ENCODE results near the gene IRGC. TPM values are rescaled to one million over a fixed set of nuclear protein-coding genes. Genes with fewer than 3 reads are reported as not detected.

Gene IRGC
- total and polyA plus RNA-seq, 9 of the 15 experiments (the other 6 are each of a cell fraction or from before 2014, with no cell fraction given) = not detected

GRCh38 chr19:43754503-43755255 is 38.8 kb downstream of the IRGC start, which contains the start of gene SMG9 (continued):
- TF ChIP-seq ADNP (tag; IDR thresholded peaks at IDR 0.05) (no peak), DPF2 (IDR thresholded peaks at IDR 0.05) (peak; percentile 78), HMG20B (CRISPR knock-in tag; IDR thresholded peaks at IDR 0.05) (no peak), XRCC5 (IDR thresholded peaks at IDR 0.05; ENCODE audit: low read depth, low read length) (no peak), PBX2 (CRISPR knock-in tag; IDR thresholded peaks at IDR 0.05; ENCODE audit: low read depth) (no peak), PBX2 (tag; conservative IDR thresholded peaks at IDR 0.05; ENCODE audit: low read depth) (no peak), SMARCE1 (IDR thresholded peaks at IDR 0.05) (peak; percentile 62), RNF2 (IDR thresholded peaks at IDR 0.05) (peak; percentile 75; the same call in 1 of the 2 replicates), MITF (IDR thresholded peaks at IDR 0.05) (peak; percentile 12; the same call in 1 of the 2 replicates), ZNF583 (CRISPR knock-in tag; IDR thresholded peaks at IDR 0.05) (no peak), ILF3 (IDR thresholded peaks at IDR 0.05; ENCODE audit: borderline replicate concordance) (no peak), BACH1 (tag; IDR thresholded peaks at IDR 0.05) (no peak), MAX (CRISPR knock-in tag; IDR thresholded peaks at IDR 0.05) (peak; percentile 74), YBX1 (IDR thresholded peaks at IDR 0.05) (no peak), CBX2 (IDR thresholded peaks at IDR 0.05; ENCODE audit: insufficient read depth, low read length, poor library complexity, severe bottlenecking) (no peak), TCF15 (CRISPR knock-in tag; IDR thresholded peaks at IDR 0.05) (no peak), MAFF (IDR thresholded peaks at IDR 0.05; ENCODE audit: low read length) (no peak), ZBTB17 (CRISPR knock-in tag; IDR thresholded peaks at IDR 0.05) (peak; percentile 40; the same call in 1 of the 2 replicates), FOS (IDR thresholded peaks at IDR 0.05; ENCODE audit: extremely low read depth, insufficient read length) (peak; percentile 26), SMARCB1 (IDR thresholded peaks at IDR 0.05; ENCODE audit: insufficient read length, low read depth) (no peak), L3MBTL2 (IDR thresholded peaks at IDR 0.05) (peak; percentile 52), RBFOX2 (IDR thresholded peaks at IDR 0.05; ENCODE audit: low read depth, low read length) (peak; percentile 95), TGIF2 (CRISPR knock-in tag; IDR thresholded peaks at IDR 0.05) (no peak), SNRNP70 (optimal IDR thresholded peaks at IDR 0.05; ENCODE audit: low read depth, low read length) (no peak), BDP1 (IDR thresholded peaks at IDR 0.05; ENCODE audit: insufficient read depth, insufficient read length) (no peak), NFE2 (IDR thresholded peaks at IDR 0.05; ENCODE audit: low read depth) (peak; percentile 24; the same call in 1 of the 2 replicates)

Measured in K562 (cell line).